ENCODE results near the gene AJAP1.

Gene AJAP1

DNA sequence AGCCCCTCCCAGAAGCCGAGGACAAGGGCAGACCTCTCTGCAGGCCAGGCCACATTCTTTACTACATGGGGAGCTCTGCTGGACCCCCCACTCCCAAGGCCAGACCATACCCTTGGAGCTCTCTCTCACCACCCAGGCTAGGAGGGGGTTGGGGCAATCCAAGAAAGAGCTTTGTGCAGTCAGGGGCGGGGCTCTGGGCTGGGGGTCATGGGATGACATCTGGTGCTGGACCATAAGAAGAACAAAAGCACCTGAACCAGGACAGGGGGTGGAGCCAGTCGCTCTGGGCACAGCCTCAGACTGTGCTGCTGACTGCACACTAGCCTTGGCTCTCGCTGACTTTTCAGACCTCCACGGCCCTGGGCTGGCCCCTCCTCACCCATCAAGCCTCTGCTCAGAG is 23.1 kb upstream of the AJAP1 start:
- no peak for DNase-seq

DNA sequence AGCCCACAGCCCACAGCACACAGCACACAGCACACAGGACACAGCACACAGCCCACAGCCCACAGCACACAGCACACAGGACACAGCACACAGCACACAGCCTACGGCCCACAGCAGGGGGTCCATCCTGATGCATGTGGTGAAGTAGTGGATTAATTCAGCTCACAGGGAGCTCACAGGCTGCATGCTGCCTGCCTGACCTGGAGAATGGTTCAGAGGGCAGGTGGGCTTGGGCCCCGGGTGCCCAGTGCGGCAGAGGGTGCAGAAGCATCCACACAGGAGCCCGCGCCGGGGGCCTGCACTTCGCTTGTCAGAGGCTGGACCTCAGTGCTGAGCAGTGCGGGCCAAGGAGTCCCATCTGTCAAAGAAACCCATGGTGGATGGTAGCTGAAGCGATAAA is 21.1 kb upstream of the AJAP1 start:
- DNase-seq, result no peak

DNA sequence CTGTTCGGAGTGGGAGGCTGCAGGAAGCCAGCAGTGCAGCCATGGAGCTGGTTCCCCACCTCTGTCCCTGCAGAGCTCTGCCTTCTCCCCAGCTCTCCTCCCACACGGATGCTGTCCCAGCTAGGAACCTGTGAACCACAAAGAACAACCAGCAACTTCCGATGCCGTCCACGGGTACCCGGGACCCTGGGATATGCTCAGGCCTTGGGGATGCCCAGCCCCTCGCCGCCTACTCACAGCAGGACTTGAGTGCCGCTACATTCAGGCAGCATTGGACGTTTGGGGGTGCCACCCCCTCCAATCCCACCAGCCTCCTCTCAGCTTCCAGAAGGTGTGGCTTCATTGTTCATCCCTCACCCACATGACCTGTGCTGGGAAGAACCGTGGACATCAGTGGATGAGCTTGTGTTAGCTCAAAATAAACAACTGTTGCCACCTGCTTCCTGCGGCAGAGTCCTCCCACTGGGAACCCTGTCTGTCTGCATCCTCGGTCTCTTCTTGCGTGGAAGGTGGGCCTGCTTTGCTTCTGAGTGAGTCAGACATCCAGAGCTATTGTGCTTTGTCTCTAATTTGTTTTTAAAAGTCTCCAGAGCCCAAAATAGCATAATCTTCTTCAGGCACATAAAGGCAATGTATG is 20.1 kb upstream of the AJAP1 start:
- no peak for DNase-seq

DNA sequence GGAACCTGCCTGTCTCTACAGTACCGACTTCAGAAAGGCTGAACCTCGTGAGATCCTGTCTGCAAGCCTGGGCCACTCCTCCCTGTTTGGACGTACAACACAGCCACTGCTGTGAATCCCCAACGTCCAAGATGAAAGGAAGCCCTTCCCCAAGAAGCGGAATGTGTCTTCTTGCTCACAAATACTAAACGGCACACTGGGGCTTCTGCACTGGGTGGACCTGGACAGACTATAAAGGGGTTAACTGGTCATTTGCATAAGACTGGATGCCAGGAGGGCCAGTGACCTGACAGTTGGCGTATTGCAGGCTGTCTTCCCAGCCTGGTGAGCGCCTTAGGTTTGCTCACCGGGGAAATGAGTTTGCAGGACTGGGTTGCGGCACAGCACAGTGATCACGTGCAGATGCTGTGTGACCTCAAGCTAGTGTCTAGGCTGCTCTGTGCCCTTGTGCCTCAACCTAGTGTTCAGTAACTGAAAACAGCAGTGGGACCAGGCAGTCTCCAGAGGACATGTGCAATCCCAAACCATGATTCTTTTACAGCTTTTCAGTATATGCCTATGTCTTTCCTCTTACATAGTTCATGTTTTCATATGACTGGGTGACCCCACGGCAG is 19.5 kb upstream of the AJAP1 start:
- DNase-seq, result no peak

DNA sequence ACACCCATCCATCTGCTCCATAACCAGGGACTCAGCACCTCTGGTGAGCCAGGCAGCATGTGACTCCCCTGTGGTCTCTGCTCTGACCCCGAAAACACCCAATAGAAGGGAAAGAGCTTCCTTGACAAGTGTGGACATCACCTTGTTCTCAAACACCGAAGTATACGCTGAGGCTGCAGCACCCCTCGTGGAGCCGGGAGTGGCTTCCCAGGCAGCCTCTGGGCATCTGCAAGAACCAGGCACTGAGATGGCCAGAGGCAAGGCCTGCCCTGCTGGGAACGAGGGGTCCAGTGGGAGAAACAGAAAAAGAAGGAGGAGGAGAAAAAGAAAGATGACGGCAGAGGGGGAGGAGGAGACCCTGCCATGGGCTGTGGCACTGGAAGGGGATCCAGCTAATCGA is 18.2 kb upstream of the AJAP1 start:
- no peak for DNase-seq

DNA sequence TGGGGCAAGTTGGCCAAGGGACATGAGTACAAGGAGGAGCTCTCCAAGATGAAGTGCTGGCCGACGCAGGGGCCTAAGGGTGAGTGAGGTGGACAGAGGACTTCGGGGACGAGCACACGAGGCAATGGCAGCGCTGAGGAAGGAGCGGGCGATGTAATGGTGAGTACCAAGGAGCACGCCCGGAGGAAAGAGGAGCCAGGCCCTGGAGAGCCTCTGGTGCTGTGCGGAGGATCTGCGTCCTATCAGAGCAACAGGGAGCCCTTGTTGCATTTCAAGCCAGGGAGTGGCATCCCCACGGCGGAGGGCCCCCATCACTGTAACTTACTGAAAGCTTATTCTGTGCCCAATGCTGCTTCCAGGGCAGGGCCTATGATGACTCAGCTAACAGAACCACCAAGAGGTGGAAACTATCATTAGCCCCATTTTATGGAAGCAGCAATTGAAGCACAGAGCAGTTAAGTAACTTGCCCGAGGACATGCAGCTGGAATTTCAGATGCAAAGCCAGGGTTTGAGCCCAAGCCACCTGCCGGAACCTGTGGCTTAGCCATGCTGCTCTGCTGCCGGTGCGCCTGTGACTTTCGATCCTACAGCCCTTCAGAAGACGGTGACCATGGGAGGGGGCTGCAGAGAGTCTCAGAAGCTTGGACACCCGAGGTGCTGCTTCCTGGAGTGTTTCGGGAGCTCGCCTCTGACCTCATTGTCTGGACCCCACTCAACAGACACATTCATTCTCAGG is 17.6 kb upstream of the AJAP1 start:
- no peak for DNase-seq

DNA sequence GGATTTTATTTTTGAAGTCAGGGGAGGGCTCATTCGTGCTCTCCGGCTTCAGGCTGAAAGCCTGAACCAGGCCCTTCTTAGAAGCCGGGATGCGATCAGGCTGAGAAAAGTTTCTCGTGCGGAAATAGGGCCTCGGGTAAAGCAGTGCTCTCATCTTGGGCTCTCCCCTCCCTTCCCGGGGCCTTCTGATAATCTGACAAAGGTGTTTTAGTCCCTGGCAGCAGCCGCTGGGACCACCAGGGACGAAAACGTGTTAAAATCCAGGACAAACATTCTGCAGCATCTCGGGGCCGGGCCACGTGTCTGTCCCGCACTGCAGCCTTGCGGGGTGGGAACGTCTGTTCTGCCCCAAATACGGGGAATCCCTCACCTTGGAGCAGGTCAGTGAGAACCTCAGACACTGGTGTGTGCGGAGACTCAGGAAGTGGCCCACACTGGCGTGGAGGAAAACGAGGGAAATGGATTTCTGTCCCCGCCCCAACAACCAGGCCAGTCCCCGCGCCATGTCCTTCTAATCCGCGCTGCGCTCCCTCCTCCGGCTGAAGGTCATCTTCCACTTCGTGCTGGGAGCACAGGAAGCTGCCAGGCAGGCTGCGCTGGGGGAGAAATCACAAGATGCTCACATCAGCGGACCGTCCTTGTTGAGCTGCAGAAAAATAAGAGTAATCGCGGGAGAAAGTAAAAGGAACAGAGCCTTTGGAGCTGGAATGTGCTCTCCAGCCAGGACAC is 16.6 kb upstream of the AJAP1 start:
- DNase-seq, result no peak

DNA sequence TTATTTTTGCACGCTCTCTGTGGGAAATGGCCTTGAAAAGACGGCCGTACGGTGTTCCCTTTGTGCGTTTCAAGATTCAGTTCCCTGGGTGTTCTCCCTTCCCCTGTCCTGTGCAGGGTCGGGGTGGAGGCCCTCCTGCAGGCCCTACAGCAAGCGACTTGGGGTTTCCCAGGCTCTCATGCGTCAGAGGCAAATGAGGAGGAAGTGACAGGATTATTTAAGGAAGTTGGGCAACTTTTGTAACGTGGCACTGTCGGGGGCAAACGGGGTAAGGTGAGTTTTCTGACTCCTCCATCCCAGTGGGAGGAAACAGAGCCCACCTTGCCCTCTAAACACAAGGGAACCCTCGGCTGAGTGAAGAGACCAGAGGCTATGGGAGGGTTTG is 16.1 kb upstream of the AJAP1 start:
- no peak for DNase-seq

DNA sequence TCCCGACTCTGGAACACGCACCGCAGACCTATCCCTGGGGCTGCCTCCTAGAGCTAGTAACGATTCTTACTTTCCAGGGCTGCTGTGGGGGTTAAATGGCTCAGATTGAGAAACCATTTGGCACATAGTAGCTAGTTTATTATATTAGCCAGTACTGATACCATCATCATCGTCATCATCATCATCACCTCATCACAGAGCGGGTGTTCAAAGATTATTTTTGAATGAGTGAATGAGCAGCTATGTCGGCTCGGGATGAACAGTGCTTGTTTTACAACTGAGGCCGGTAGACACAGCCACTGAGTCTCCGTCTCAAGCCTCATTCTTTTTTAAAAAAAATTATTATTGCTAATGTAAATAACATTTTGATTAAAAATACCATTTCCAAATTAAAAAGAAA is 13.5 kb upstream of the AJAP1 start:
- DNase-seq, result no peak

DNA sequence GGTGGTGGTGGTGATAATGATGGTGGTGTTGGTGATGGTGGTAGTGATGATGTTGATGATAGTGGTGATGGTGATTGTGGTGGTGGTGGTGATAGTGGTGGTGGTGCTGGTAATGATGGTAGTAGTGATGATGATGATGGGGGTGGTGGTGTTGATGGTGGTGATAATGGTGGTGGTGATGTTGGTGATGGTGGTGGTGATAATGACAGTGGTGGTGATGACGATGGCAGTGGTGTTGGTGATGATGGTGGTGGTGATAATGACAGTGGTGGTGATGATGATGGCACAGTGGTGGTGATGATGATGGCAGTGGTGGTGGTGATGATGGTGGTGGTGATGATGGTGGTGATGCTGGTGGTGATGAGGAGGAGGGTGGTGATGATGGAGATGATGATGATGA is 7.0 kb upstream of the AJAP1 start:
- no peak for DNase-seq

DNA sequence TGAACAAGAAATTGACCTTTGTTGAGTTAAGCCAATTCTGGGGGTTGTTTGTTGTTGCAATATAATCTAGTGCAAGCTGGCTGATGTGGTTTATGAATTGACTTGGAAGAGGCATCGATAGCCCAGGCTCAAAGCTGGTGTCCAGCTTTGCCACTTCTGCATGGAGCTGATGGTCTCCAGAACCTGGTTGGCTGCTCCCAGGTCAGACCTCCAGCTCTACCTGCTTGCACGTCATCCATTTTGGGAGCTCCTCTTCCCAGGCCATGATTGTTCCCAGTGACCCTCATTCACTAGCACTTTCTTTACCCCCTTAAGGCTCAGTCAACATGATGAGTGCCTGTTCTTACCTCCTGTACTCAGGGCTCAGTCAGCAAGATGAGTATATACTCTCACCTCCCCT is 5.8 kb upstream of the AJAP1 start:
- DNase-seq, result no peak

DNA sequence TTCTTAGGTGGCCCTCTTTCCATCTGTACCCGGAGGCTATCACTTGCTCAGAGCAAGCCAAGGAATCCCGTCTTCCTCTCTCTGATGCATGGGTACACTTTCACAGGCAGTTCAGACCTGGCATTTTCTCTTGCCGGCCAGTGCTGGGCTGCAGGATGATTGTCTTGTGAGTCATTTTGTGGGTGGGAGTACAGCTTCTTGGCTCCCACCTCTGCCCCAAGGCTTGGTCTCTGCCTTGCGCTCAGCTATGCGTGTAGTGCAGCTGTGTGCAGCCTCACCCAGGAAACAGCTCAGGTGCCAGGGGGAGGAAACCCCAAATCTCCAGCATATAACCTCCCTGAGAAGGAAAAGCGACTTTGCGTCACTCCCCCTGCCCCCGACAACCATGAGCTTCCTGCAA is 3.9 kb upstream of the AJAP1 start:
- no peak for DNase-seq

DNA sequence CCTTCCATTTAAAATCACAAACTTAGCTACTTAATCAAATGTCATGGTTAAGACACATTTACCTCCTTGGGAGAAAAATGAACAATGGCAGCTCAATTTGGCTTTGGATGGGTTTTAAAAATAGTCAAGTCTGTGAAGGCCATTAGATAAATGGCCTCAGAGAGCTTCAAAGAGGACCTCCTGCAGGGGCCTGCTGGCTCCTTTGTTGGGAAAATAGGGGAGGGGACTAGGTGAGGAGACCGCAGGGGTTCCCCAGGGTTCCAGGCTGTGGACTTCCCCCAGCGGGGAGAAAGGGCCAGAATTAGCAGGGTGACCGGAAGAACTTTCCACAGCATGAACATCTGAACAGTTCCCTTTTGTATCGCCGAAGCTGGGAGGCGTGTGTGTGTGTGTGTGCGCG is 3.4 kb upstream of the AJAP1 start:
- DNase-seq, result no peak

DNA sequence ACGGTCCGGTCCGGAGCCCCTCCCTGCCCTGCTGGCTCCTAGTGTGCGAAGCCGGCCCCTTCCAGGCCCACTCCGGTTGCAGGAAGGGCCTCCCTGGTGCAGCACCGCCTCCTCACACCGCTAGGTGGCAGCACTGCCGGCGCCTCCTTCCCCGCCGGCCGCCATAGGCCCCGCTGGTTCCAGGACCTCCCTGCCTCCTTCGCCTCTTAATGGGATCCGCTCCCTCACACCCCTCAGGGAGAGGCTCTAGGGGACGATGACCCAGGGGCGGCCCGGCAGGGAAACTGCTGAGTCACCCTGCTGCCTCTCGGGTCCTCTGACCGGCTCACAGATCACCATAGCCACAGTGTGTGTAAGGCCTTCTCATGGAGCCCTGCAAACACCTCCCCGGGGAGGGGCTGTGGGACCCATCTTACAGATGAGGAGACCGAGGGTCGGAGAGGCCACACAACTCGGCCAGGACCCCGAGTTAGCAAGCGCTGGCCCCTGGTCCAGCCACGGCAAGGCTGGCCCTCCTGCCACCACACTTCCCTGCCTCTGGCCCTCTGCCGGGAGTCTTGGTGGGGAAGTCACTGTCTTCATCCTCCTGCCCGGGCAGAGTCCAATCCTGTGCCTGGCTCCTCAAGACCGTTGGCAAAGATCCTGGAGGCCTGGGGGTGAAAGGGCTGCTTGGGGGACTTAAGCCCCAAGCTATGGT is 1.6 kb upstream of the AJAP1 start:
- peak; percentile 4 for DNase-seq

DNA sequence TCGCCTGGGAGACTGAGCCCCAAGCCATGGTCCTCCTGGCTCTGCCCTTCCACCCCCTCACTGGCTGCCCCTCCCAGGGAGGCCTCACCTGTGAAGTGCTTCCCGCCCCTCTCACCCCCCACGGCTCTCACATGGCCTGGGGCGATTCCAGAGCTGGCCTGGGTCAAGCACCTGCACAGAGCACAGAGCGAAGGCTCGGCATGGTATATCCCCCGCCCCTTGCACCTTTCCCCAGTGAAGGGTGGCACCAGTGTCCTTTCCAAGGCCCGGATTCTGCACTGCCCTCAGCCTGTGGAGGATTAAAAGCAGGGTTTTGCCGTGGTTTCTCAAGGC is 1.1 kb upstream of the AJAP1 start:
- DNase-seq, result no peak

DNA sequence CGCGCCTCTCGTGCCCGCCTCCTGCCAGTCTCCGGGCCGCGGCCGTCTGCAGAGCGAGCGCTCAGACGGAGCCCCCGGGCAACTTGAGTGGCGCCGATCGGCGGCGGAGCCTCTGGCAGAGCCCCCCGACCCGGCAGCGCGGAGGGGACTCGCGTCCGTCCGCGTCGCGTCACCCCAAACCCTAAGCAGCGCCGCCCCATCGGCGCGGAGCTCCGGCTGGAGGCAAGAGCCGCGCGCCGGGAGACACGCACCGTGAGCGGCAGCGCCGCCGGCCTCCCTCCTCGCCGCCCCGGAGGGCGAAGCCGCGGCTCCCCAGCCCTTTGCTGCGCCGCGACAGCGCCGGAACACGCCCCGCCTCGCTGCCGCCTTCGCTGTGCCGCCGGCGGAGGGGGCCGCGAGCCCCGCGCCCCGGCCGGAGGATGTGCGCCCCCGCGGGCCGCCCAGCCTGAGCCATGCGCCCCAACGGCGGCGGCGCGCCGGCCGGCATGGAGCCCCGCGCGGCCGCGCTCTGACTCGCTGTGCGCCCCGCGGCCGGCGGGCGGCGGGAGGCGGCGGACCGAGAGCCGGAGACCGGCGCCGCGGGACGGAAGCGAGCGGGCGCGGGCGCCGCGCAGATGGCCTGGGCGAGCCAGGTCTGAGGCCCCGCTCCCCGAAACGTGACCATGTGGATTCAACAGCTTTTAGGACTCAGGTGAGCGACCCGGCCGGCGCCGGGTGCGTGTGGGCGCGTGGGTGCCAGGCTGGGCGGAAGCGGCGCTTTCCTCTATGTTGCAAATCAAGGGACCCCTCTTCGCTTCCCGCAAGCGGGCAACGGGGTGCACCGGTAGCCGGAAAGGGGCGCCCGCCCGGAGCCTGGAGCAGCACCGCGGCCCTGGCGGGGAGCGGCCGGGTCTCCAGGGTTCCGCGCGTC is 610 bp downstream of the AJAP1 start:
- no peak for DNase-seq

DNA sequence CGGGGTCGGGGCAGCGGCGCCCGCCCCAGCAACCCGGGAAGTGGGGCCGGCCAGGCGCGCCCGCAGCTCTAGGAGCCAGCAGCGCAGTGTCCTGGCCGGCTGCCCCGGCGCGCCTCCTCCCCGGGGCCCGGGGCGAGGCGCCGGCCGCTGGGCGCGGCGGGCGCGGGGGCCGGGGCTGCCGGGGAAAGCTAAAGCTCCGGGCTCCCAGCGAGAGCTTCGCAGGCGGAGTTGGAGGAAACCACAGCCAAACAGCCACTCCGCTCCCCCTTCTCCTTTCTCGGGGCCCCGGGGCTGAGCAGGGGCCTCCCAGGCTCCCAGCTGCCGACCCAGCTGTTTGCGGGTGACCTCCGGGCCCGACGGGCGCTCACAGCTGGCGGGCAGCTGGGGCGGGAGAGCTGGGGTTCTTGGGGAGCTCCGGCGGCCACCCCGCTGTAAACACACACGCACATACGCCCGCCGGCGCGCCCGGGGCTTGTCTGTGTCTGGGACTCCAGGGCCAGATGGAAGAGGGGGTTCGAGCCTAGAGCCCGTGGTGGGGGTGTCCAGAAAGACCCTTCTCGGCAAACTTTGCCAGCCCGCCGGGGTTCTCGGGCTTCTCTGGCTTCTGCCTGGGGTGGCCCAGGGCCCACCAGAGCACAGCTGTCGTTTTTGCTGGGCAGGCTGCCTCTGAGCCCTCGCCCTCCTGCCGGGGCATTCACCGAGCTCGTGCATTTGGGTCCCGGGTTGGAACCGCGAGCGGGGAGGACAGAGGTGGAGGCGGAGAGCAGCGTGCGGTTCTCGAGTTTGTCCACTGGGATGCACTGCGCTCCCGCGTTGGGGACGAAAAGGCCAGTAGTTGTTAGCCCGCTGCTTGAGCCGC is 1.5 kb downstream of the AJAP1 start:
- no peak for DNase-seq

DNA sequence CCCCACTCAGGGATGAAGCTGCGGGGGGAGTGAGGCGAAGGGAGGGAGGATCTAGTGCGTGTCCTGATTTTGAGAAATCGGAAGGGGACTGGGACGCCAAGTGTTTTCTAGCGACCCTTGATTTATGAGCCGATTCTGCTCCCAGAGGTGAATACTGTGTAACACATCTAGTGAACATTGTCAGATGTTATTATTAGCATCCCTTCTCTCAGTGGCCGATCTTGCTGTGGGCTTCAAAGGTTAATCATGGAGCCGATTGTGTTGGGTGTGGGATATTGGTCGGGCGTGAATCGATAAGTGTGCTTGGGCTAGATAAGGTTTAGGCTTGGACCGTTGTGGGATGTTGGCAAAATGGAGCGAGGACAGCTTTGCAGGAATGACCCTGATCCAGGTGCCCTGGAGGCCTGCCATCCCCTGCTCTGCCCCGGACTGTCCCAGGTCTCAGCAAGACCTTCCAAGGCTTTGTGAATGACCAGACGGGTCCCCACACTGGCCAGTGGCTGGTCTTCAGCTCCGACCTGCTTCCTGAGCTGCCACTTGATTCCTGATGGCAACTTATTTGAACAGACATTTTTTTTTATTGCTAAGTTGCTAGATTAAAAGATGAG is 2.2 kb downstream of the AJAP1 start:
- no peak for DNase-seq

DNA sequence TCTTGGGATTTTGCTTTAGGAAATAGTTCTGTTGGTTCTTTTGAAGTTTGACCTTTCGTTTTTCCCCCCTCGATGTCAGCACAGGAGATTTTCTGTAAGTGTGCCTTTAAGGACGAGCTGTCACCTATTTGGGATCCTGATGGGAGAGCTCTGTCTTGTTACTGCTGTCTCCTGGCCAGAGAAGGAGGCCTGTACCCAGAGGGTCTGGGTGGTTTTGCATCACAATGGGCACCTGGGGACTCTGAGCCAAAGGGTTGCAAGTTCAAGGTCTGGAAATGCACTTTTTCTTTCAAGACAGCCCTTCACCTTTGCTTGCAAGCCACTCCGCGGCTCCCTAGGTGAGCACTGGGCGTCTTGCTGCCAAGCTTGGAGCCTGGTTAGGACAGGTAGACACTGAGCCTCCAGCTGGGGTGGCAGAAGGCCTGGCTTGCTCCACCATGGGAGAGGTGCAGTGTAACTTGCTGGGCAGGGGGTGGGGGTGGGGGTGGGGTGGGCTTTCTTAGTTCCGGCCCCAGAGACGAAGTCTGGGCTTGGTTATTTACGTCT is 2.9 kb downstream of the AJAP1 start:
- no peak for DNase-seq

DNA sequence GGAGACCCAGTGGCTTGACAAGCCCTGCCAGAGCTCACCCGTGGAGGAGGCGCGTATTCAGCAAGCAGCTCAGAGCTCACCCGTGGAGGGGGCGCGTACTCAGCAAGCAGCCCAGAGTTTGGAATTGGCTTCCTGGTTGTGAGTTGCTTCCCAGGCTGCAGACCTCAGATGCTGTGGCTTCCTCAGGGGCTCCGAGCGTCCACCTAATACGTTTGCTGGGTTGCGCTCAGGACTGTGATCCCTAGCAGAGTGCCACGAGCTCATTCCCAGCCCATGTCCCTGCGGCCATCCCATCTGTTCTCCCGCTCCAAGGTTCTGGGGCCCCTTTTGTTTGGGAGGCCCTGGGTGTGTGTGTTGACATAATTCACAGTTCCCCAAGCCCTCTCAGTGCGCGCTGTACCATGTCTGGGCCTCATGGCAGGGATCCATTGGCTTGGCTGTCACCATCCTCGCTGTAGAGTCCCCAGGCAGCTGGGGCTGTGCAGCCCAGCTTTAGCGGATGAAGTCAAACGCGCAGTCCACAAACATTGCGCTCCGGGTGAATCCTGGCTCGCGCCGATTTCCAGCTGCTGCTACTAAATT is 3.6 kb downstream of the AJAP1 start:
- no peak for DNase-seq
